Stimulated activated CD4-positive, alpha-beta T cell treated with anti-CD3 and anti-CD28 coated beads, Interleukin-15, amount 100 ng/mL, for 1 hour (primary cell): Measurements from ENCODE around the gene XRN2.
A peak's percentile ranks its signal among the peaks of the same experiment; 100 is the strongest.

Experiments used
- DNase-seq, 2 donors: peaks; one replicate each; pipeline ENCODE4 v3.0.0-alpha.2; 2020; ENCODE audit warnings: low read depth in 1 of 2, low spot score in 1 of 2

XRN2 gene, protein sequence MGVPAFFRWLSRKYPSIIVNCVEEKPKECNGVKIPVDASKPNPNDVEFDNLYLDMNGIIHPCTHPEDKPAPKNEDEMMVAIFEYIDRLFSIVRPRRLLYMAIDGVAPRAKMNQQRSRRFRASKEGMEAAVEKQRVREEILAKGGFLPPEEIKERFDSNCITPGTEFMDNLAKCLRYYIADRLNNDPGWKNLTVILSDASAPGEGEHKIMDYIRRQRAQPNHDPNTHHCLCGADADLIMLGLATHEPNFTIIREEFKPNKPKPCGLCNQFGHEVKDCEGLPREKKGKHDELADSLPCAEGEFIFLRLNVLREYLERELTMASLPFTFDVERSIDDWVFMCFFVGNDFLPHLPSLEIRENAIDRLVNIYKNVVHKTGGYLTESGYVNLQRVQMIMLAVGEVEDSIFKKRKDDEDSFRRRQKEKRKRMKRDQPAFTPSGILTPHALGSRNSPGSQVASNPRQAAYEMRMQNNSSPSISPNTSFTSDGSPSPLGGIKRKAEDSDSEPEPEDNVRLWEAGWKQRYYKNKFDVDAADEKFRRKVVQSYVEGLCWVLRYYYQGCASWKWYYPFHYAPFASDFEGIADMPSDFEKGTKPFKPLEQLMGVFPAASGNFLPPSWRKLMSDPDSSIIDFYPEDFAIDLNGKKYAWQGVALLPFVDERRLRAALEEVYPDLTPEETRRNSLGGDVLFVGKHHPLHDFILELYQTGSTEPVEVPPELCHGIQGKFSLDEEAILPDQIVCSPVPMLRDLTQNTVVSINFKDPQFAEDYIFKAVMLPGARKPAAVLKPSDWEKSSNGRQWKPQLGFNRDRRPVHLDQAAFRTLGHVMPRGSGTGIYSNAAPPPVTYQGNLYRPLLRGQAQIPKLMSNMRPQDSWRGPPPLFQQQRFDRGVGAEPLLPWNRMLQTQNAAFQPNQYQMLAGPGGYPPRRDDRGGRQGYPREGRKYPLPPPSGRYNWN

DNA sequence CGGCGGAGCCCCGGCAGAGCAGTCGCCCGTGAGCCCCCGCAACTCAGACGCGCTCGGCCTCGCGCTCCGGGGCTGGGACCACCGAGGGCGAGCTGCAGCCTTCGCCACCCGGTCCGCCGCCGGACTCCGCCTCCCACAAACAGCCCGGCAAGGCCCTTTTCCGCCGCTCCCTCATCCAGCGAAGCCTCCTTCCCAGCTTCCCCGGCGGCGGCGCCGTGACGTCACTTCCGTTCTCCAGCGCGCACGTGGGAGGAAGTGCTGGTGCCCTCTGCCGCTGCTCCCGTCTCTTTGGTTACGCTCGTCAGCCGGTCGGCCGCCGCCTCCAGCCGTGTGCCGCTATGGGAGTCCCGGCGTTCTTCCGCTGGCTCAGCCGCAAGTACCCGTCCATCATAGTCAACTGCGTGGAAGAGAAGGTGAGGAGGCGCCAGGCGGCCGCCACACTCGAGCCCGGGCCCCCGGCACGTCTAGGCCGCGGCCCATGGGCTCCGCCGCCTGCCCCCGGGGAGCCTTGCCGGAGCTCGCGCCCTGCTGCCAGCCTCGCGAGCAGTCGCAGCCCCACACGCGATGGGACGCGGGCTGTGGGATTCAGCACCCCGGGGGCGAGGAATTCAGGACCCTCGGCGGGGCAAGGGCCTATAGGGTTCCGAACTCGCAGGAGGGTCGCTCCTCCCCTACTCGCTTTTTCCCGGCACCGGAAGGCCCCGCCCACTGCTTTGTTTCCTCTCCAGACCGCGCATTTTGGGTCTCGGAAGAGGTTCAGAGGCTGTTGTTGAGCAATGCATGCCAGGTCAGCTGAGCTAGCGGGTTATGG is at the start of gene XRN2:
Gene XRN2, plus strand, starts transcription at position 271 of the 811 bp plus-strand sequence. Its CDS starts 68 bp downstream, at position 339.
- DNase-seq, result peak; percentile 83 to 96

DNA sequence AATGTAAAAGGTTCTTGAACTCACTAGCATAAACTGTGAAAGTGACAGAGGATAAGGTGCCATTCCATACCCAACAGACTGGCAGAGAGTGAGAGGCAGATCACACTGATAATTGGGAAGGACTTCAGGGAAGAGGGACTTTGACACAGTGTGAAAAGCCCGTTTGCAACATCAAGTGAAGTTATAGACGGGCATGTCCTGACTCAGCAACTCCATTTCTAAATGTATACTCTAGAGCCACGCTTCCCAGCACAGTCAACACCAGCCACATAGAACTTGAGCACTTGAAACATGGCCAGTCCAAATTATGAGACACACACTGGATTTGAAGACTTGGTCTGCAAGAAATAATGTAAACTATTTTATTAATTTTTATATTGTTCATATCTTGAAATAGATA is 45.9 kb upstream of the XRN2 start:
- DNase-seq, result no peak

DNA sequence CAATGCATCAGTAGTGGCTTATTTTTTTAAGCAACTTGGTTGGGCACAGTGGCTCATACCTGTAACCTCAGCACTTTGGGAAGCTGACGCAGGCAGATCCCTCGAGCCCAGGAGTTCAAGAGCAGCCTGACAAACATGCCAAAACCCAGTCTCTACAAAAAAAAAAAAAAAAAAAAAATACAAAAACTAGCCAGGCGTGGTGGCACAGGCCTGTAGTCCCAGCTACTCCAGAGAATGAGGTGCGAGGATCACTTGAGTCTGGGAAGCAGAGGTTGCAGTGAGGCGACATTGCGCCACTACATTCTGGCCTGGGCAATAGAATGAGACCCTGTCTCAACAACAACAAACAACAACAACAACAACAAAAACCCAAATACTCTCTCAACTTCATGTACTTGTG is 44.7 kb upstream of the XRN2 start:
- DNase-seq, result no peak

DNA sequence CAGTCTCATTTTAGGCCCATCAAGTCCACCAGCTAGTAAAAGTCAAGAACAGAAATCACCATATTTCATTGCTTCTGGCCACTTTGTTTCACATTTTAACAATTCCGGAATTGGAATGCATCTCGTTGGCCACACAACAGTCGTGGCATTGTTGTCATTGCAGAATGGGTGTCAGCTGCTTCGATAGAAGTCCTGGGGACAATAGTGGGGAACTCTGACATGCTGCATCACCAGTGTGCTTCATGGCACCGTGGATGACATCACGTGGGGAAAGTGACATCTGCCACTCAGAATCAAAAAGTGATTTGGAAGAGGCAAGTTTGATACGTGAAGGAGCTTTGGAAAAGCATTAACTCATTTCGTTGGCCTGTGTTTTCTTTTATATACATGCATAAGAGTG is 43.8 kb upstream of the XRN2 start:
- DNase-seq, result no peak

DNA sequence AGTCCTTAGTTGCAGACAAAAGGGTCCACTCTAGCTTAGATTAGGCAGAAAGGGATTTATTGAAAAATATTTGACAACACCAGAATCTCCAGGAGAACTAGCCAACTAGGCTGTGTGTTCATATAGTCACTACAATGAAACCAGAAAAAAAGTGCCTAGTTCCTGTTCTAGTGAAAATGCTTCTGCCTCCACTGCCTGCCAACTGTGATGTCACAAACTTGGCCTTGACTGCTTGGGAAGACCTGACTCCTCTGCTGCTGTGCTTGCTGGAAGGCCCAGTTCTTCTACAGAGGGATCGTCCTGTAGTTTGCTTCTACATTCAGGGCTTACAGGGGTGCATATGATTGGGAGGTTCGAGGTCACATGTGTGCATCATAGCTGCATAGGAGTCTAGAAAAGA is 40.3 kb upstream of the XRN2 start:
- DNase-seq, result no peak

DNA sequence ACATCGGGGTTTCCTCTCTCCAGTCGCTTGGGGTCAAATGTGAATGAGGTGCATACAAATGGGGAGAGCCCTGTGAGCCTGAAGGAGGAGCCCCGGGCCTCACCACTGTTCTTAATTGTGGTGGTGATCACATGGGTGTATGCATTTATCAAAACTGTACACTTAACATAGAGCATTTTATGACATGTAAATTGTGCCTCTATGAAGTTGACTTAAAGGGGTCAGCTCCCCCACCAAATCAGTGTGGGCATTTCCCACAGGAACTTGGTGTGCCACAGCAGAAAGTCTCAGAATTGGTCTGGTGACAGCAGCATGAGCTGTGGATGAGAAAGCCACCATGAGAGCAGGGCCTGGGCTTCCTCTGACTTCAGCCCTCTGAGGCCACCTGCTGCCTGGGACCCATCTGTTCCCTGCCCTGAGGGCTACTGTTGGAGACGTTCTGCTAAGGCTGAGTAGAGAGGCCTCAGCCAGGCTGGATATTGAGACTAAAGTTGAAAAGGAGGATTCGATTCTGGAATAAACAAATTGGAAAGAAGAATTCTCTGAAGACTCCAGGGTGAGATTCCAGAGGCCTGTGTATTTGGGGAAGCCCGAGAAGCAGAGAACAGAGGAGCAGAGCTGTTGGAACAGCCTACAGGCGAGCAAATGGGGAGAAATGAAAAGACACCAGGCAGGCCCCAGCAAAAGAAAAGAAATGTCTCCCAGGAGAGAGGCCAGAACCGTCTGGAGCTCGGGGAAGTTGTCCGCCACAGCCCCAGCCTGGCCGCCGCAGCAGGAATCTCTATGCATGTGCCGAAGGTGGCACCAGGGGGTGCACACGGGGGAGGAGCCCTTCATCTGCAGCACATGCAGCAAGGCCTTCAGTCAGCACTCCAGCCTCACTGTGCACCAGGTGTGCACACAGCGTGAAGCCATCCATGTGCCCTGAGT is 37.6 kb upstream of the XRN2 start:
- DNase-seq, result no peak

DNA sequence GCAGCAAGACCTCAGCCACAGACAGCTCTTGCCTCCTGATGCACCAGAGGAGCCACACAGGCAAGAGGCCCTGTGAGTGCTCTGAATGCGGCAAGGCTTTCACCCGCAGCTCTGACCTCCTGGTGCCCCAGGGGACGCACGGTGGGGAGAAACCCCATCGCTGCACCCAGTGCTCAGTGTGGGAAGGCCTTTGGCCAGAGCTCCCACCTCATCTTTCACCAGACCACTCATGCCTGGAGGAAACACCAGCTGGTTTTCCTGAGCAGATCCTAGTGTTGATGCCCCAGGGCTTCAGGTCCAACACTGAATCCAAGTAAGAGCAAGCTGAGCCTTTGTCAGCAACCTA is 37.0 kb upstream of the XRN2 start:
- no peak for DNase-seq

DNA sequence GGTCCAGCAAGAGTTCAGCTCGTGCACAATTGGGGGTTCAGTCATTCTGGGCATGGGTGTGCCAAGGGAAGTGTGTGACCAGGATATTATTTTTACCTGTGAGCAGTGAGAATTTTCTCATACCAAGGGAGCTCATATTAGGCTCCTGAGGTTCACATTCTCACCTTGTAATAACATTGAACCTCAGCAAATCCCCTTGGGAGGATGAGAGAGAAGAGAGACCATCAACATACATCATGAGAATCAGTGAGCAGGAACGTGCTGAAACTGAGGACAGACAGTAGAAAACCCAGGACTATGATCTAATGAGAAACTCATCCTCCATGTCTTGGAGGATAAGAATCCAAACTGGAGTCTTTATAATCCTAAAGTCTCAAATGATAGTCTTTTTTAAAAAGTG is 33.4 kb upstream of the XRN2 start:
- no peak for DNase-seq

DNA sequence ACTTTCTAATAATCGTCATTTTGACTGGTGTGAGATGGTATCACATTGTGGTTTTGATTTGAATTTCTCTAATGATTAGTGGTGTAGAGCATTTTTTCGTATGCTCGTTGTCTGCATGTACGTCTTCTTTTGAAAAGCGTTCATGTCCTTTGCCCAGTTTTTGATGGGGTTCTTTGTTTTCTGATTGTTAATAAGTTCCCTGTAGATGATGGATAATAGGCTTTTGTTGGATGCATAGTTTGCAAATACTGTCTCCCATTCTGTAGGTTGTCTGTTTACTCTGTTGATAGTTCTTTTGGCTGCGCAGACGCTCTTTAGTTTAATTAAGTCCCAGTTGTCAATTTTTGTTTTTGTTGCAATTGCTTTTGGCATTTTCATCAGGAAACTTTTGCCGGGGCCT is 32.3 kb upstream of the XRN2 start:
- no peak for DNase-seq

DNA sequence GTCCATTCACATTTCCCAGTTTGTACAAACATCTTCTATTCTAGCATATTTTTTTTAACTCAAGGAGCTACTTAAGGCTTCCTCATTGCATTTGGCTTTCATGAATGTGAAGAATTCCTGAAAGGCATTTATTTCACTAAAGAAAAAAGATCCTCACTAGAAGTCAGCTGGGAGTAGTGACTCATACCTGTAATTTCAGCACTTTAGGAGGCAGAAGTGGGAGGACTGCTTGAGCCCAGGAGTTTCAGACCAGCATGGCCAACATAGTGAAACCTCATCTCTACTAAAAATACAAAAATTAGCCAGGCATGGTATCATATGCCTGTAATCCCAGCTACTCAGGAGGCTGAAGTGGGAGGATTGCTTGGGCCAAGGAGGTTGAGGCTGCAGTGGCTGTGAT is 30.9 kb upstream of the XRN2 start:
- DNase-seq, result no peak

DNA sequence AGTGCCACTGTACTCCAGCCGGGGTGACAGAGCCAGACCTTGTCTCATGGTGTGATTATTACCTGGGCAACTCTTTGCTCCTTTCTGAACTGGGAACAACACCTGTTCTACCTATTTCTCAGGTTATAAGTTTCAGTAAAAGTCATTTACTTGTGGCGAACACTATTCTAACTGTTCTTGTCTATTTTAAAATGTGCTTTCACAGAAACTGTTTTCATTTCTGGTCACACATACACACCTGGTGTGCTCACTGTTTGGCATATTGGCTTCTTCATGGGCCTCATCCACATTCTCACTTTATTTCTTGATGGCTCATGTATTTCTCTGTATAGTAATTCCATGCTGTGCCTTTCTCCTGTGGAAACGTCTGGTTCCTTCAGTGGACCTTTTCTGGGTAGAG is 30.5 kb upstream of the XRN2 start:
- no peak for DNase-seq

DNA sequence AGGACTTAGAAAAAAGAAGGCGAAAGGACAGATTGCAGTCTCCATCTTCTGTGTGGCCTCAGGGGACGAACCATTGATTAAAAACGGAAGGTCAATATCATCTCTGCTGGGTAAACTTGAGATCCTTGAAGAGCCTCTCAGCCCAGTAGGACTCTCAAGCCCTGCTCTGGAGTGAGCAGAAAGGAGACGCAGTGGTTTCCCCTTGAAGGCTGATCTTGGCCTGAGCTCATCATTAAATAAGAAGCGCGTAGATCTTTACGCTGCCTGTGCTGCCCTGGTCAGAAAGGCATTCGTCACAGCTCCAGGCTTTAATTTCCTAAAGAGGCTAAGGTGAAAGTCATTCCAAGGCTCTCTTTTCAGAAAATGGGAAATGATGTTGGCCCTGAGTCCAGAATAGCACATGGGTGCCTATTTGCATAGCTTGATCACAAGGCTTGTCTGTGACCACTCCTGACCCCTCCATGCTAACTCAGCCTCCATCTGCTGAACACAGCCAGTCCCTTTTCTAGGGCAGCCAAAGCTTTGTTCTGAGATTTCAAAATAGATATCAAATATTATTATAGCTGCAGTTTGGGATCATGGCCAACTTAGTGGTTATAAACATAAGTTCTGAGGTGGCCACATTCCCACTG is 29.3 kb upstream of the XRN2 start:
- DNase-seq, result no peak

DNA sequence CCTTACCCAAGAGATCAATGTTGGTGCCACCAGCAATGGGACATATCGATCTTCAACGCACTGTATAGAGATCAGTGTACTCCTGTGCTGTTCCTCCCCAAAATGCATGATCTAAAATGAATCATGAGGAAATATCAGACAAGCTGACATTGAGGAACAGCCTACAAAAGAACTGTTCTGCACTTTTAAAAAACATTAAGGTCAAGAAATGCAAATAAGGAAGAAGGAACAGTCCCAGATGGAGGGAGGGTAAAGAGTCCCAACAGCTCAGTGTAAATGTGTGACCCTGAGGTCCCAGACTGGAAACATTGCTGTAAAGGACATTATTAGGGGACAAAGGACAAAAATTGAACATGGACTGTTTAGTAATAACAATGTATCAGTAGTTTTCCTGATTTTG is 24.3 kb upstream of the XRN2 start:
- no peak for DNase-seq

DNA sequence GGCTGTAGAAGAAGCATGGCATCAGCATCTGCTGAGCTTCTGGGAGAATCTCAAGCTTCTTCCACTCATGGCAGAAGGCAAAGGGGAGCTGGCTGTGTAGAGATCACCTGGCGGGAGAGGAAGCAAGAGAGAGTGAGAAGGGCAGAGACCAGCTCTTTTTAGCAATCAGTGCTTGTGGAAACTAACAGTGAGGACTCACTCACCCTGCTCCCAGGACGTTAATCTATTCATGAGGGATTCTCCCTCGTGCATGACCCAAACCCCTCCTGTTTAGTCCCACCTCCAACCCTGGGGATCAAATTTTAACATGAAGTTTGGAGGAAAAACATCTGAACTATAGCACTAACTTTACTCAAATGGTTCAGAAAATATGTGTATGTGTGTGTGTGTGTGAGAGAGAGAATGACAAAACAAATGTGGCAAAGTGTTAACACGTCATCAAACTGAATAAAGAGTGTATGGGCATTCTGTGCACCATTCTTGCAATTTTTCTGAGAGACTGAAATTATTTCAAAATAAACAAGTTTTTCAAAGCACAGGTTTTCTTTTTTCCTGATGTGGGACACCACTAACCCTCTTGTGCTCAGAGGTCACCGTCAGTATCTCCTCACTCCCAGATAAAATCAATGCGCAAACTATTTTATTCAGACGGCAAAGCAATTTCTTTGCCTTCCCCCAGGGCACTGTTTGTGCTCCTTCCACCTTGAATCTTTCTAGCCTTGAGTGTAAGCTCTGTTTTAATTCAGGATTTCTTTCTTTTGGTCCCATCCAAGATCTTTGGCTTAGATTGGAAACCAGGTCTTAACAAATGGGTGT is 23.2 kb upstream of the XRN2 start:
- no peak for DNase-seq

DNA sequence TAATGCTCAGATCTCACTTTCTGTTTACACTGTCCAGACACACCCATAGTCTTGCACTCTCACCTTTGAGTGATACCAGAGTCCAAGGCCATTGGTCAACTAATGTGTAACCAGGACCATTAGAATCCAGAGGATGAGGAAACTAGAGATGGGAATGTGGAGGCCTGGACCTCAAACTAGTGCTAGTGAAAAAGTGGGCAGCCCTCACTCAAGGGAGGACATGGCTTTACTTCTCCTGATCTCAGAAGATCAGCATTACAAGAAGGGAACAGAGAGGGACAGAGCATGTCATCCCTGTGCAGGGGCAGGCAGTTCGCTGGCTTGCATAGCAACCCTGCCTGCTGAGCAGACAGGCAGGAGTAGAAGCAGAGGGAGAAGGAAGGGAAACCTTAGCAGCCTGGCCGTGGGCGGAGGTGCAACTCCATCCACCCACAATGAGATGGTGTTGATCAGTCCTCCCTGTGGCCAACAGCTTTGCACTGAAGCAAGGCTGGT is 22.6 kb upstream of the XRN2 start:
- no peak for DNase-seq

DNA sequence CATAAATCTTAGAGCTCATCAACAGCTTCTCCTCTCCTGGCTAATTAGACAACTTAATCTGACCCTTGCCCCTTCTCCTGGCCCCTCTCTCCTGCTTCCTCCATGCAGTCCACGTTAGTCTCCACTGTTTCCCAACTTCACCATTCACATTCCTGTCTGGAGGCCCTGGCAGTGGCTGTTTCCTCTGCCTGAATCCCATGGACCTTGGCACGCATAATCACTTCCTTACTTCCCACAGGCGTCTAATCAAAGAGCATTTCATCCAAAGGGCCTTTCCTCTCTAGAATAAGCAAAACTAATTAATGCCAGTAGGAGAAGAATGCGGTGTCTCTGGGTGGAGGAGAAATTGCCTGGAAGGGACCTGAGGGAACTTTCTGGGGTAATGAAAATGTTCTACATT is 16.4 kb upstream of the XRN2 start:
- DNase-seq, result no peak

DNA sequence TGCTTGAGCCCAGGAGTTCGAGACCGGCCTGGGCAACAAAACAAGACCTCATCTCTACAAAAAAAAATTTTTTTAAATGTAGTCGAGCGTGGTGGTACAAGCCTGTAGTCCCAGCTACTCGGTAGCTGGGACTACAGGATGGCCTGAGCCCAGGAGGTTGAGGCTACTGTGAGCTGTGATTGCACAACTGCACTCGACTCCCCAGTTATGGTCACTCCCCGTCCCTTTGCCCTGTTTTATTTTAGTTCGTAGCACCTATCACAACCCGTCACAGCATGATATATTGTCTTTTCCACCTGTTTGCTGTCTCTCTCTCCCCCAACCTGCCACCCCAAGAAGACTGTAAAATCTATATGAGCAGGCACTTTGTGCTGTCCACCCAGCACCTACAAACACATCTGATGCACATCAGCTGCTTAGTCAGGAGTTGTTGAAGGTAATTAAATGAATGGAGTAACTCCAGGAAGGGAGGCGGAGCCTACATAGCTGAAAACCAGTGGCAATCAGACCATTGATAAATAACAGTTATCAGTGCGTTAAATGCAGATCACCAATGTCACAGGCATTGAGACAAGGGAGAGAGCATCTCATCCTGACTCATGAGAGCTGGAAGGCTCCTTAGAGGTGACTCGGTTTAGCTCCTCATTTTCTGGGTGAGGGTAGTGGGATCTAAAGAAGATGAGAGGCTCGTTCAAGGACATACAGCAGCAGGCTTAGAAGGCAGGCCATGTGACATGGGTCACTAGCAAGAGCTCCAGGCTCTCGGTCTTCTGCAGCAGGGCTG is 14.4 kb upstream of the XRN2 start:
- DNase-seq, result no peak

DNA sequence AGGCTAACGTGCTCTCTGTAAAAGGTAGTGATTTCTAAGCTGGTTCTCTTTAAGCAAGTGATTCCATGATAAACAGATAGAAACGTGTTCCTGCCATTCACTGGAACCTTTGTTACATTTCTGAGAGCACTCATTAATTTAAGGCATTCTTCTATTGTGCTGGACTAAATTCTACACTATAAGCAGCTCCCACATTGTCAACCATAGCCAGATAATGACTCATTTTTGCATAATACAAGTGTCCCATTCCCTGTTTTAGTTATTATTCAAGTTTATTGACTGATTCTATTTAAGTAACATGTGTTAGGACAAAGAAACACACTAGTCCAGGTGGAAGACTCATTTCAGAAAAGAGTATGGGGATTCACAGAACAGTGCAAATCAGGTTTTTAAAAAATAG is 13.5 kb upstream of the XRN2 start:
- DNase-seq, result no peak
